Measurements from ENCODE around the gene CDH13. TPM values are rescaled to one million over a fixed set of nuclear protein-coding genes. Genes with fewer than 3 reads are reported as not detected.

Gene CDH13
- total RNA-seq, 4 donors from 2014 or later = 5.8 to 36.7 (median 20.4) TPM

DNA sequence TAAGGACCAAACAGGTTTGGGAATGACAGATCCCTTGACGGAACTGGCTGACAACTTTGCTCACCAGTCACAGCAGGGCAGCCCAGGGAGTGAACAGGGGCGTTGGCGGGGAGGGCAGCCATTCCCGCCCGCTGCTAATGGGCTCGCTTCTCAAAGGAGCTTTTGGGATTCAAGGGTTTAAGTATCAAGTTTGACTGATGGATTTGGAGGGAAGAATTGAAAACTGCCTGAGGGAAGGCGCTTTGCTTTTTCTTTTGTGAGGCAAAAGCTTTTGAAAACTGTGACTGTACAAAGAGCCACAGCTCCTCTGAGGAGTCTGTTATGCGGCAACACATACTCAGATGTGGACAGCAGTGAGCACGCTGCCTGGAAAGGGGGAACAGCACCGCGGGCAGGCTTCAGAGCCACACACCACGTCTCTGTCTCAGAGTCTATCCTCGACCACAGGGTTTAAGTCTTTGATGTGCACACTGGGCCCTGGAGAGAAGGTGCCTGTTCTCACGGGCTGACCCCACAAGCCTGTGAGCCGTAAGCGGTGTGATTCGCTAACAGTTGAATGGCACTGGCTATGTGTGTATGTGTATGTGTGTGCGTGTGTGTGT is 1101.1 kb downstream of the CDH13 start:
- H3K9me3 ChIP-seq = no peaks in the 10 kb centered on the region
- ATAC-seq (no peak), DNase-seq (no peak)
- intact Hi-C loops (cut with DNase I; ENCODE audit: low total_unique reads) = no loop called here
- H3K4me3 ChIP-seq = no peak overlapping the region
- H3K27ac ChIP-seq = no peak overlapping the region
- in situ Hi-C loops (cut with MboI; ENCODE audit: low sequenced_read_pairs in 4 of 4) = loop anchor here in 1 of 4 donors (25.0 kb wide), 1 partner anchor 91 kb away; no protein-coding TSS in a partner anchor
- no peaks in the 10 kb centered on the region for H3K27me3 ChIP-seq
- TF ChIP-seq POLR2A (IDR thresholded peaks at IDR 0.05) = no peak
- TF ChIP-seq, protein P1, sequence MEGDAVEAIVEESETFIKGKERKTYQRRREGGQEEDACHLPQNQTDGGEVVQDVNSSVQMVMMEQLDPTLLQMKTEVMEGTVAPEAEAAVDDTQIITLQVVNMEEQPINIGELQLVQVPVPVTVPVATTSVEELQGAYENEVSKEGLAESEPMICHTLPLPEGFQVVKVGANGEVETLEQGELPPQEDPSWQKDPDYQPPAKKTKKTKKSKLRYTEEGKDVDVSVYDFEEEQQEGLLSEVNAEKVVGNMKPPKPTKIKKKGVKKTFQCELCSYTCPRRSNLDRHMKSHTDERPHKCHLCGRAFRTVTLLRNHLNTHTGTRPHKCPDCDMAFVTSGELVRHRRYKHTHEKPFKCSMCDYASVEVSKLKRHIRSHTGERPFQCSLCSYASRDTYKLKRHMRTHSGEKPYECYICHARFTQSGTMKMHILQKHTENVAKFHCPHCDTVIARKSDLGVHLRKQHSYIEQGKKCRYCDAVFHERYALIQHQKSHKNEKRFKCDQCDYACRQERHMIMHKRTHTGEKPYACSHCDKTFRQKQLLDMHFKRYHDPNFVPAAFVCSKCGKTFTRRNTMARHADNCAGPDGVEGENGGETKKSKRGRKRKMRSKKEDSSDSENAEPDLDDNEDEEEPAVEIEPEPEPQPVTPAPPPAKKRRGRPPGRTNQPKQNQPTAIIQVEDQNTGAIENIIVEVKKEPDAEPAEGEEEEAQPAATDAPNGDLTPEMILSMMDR (IDR thresholded peaks at IDR 0.05 in 4 of 5, conservative IDR thresholded peaks at IDR 0.05 in 1 of 5) = no peak
- no peaks in the 10 kb centered on the region for H3K36me3 ChIP-seq
- peaks cover 3 to 9% of the 10 kb centered on the region in 2 donors for H3K4me1 ChIP-seq

DNA sequence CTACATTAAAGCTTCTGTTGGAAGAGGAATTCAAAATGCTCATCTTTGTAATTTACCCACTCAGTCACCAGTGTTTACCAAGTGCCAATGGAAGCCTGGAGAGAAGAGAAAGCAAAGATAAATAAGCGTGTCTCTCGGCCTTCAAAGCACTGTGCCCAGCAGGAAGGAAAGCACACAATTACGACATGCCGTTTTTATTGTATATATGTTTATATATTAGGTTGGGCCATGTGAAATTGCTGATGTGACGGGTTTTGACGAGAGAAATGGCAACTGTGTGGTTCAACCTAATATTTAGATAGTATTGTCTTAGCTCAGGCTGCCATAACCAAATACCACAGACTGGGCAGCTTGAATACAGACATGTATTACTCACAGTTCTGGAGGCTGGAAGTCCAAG is 1101.7 kb downstream of the CDH13 start:
- TF ChIP-seq POLR2A (IDR thresholded peaks at IDR 0.05) = no peak
- H3K36me3 ChIP-seq = no peaks in the 10 kb centered on the region

GRCh38 chr16:83730812-83731211 is 1104.0 kb downstream of the CDH13 start:
- Histone ChIP-seq H3K9me3 (no peaks in the 10 kb centered on the region), H3K4me3 (no peak overlapping the region), H3K27ac (no peak overlapping the region), H3K27me3 (no peaks in the 10 kb centered on the region), H3K36me3 (no peaks in the 10 kb centered on the region), H3K4me1 (no peaks in the 10 kb centered on the region)
- DNase-seq = no peak
- no peak for ATAC-seq
- in situ Hi-C loops (cut with MboI; ENCODE audit: low sequenced_read_pairs in 4 of 4) = loop anchor here in 1 of 4 donors (25.0 kb wide), 1 partner anchor 94 kb away; no protein-coding TSS in a partner anchor
- TF ChIP-seq, protein P1 (IDR thresholded peaks at IDR 0.05 in 4 of 5, conservative IDR thresholded peaks at IDR 0.05 in 1 of 5) = no peak
- no peak for TF ChIP-seq POLR2A (IDR thresholded peaks at IDR 0.05)
- intact Hi-C loops (cut with DNase I; ENCODE audit: low total_unique reads) = no loop called here

More for the DNA sequence above, 1101.7 kb downstream of the CDH13 start:
- no peaks in the 10 kb centered on the region for H3K27me3 ChIP-seq
- no peaks in the 10 kb centered on the region for H3K9me3 ChIP-seq
- intact Hi-C loops (cut with DNase I; ENCODE audit: low total_unique reads) (no loop called here), in situ Hi-C loops (cut with MboI; ENCODE audit: low sequenced_read_pairs in 4 of 4) (loop anchor here in 1 of 4 donors (25.0 kb wide), 1 partner anchor 91 kb away; no protein-coding TSS in a partner anchor)
- ATAC-seq (no peak), DNase-seq (no peak)
- no peak overlapping the region for H3K27ac ChIP-seq
- no peak overlapping the region for H3K4me3 ChIP-seq
- peaks cover 0 to 3% of the 10 kb centered on the region in 2 donors for H3K4me1 ChIP-seq

GRCh38 chr16:83732536-83732935 is 1105.8 kb downstream of the CDH13 start:
- no peak for DNase-seq
- Histone ChIP-seq H3K4me1 (no peaks in the 10 kb centered on the region), H3K9me3 (no peaks in the 10 kb centered on the region), H3K4me3 (no peak overlapping the region), H3K27ac (no peak overlapping the region), H3K27me3 (no peaks in the 10 kb centered on the region), H3K36me3 (no peaks in the 10 kb centered on the region)
- in situ Hi-C loops (cut with MboI; ENCODE audit: low sequenced_read_pairs in 4 of 4) = loop anchor here in 1 of 4 donors (25.0 kb wide), 1 partner anchor 95 kb away; no protein-coding TSS in a partner anchor
- intact Hi-C loops (cut with DNase I; ENCODE audit: low total_unique reads) = no loop called here
- TF ChIP-seq, protein P1 (IDR thresholded peaks at IDR 0.05 in 4 of 5, conservative IDR thresholded peaks at IDR 0.05 in 1 of 5) = no peak
- no peak for TF ChIP-seq POLR2A (IDR thresholded peaks at IDR 0.05)
- no peak for ATAC-seq

GRCh38 chr16:83733301-83733700 is 1106.5 kb downstream of the CDH13 start:
- Histone ChIP-seq H3K4me3 (no peak overlapping the region), H3K36me3 (no peaks in the 10 kb centered on the region), H3K27ac (no peak overlapping the region), H3K27me3 (no peaks in the 10 kb centered on the region), H3K9me3 (no peaks in the 10 kb centered on the region), H3K4me1 (no peaks in the 10 kb centered on the region)
- no peak for ATAC-seq
- intact Hi-C loops (cut with DNase I; ENCODE audit: low total_unique reads) (no loop called here), in situ Hi-C loops (cut with MboI; ENCODE audit: low sequenced_read_pairs in 4 of 4) (loop anchor here in 1 of 4 donors (25.0 kb wide), 1 partner anchor 96 kb away; no protein-coding TSS in a partner anchor)
- TF ChIP-seq, protein P1 (IDR thresholded peaks at IDR 0.05 in 4 of 5, conservative IDR thresholded peaks at IDR 0.05 in 1 of 5) = no peak
- TF ChIP-seq POLR2A (IDR thresholded peaks at IDR 0.05) = no peak
- no peak for DNase-seq
